Measurements from ENCODE around the gene CEP131.

DNA sequence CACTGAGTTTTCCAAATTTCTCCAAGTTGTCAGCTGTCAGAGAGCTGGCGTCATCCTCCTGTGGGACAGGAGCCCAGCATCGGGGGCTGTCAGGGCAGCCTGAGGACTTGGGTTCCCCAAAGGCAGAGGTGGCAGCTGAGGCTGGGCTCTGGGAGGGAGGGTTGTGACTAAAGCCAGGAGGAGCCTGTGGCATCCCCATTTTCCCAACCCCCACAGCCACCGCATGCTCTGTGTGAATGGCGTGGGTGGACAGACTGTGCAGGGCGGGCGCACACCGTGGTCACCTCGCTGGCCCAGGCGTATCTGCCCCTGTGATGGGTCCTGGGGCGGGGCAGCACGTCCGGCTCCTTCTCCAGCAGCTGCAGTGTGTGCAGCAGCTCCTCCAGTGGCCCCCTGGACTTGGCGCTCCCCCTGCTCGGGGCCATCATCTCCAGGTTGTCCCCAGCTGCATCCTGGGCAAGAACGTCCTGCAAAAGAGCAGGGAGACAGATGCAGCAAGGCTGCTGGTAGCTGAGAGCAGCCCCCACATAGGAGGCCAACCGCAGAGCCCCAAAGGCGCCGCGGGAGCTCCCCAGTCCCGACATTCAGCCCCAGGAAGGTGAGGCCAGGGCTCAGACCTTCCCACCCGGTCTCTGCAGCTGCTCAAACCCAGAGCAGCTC, 24.8 kb downstream of the CEP131 start:
- TF ChIP-seq, protein P1, sequence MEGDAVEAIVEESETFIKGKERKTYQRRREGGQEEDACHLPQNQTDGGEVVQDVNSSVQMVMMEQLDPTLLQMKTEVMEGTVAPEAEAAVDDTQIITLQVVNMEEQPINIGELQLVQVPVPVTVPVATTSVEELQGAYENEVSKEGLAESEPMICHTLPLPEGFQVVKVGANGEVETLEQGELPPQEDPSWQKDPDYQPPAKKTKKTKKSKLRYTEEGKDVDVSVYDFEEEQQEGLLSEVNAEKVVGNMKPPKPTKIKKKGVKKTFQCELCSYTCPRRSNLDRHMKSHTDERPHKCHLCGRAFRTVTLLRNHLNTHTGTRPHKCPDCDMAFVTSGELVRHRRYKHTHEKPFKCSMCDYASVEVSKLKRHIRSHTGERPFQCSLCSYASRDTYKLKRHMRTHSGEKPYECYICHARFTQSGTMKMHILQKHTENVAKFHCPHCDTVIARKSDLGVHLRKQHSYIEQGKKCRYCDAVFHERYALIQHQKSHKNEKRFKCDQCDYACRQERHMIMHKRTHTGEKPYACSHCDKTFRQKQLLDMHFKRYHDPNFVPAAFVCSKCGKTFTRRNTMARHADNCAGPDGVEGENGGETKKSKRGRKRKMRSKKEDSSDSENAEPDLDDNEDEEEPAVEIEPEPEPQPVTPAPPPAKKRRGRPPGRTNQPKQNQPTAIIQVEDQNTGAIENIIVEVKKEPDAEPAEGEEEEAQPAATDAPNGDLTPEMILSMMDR (IDR thresholded peaks at IDR 0.05; ENCODE audit: low read length): no peak
- TF ChIP-seq EZH2 (optimal IDR thresholded peaks at IDR 0.05; ENCODE audit: low read depth, low read length) (no peak), EZH2phosphoT487 (IDR thresholded peaks at IDR 0.05; ENCODE audit: low read length) (no peak)
